GM19395 (cell line): ENCODE measurements around the gene GAL.
"Not testable (repeated sequence)": the region's sequence is repeated elsewhere in the genome, so short reads cannot be mapped to it uniquely, and the experiment has no call there.

Source experiments
- ATAC-seq: cut with Tn5 transposase; IDR thresholded peaks from one replicate; pipeline ENCODE4 v1.9.1; 2021; ENCODE audit warnings: mild to moderate bottlenecking, moderate library complexity; ENCODE audit not compliant: unreplicated experiment

The GAL gene

GRCh38 chr11:68684385-68685356, at the start of gene GAL:
Gene GAL, plus strand, starts transcription at chr11:68684544. Its CDS starts 380 bp downstream, at chr11:68684924.
- no peak for ATAC-seq

GRCh38 chr11:68634606-68635005, 49.7 kb upstream of the GAL start:
- not testable (repeated sequence) for ATAC-seq

GRCh38 chr11:68635172-68635571, 49.2 kb upstream of the GAL start:
- not testable (repeated sequence) for ATAC-seq

- ATAC-seq, result not testable (repeated sequence)
Observed at GRCh38 chr11:68635883-68636282, 48.5 kb upstream of the GAL start.

- ATAC-seq, result not testable (repeated sequence)
Observed at GRCh38 chr11:68639322-68639721, 45.0 kb upstream of the GAL start.

GRCh38 chr11:68641880-68642279, 42.5 kb upstream of the GAL start:
- ATAC-seq, result no peak

GRCh38 chr11:68643585-68643984, 40.8 kb upstream of the GAL start:
- ATAC-seq, result no peak

- no peak for ATAC-seq
Observed at GRCh38 chr11:68646832-68647231, 37.5 kb upstream of the GAL start.

- ATAC-seq, result no peak
Observed at GRCh38 chr11:68649851-68650555, 34.3 kb upstream of the GAL start.

- ATAC-seq, result no peak
Observed at GRCh38 chr11:68650801-68651200, 33.5 kb upstream of the GAL start.

GRCh38 chr11:68651208-68651984, 32.9 kb upstream of the GAL start:
- ATAC-seq, result no peak

GRCh38 chr11:68651985-68652682, 32.2 kb upstream of the GAL start:
- no peak for ATAC-seq

- ATAC-seq, result no peak
Observed at GRCh38 chr11:68652683-68653156, 31.6 kb upstream of the GAL start.

GRCh38 chr11:68653486-68654430, 30.6 kb upstream of the GAL start:
- ATAC-seq, result no peak

- ATAC-seq, result no peak
Observed at GRCh38 chr11:68654978-68655377, 29.4 kb upstream of the GAL start.

GRCh38 chr11:68655406-68655805, 28.9 kb upstream of the GAL start:
- ATAC-seq, result no peak

- ATAC-seq, result no peak
Observed at GRCh38 chr11:68655806-68656205, 28.5 kb upstream of the GAL start.

GRCh38 chr11:68657021-68657780, 27.1 kb upstream of the GAL start:
- ATAC-seq, result no peak

GRCh38 chr11:68658097-68658496, 26.2 kb upstream of the GAL start:
- no peak for ATAC-seq
